HG03432 (cell line): ENCODE results near the gene FBXO27.
"Not testable (repeated sequence)": the region's sequence is repeated elsewhere in the genome, so short reads cannot be mapped to it uniquely, and the experiment has no call there.

Experiments used
- ATAC-seq: cut with Tn5 transposase; IDR thresholded peaks from one replicate; pipeline ENCODE4 v1.9.1; 2021; ENCODE audit warnings: mild to moderate bottlenecking, moderate library complexity; ENCODE audit not compliant: unreplicated experiment

FBXO27 gene

DNA sequence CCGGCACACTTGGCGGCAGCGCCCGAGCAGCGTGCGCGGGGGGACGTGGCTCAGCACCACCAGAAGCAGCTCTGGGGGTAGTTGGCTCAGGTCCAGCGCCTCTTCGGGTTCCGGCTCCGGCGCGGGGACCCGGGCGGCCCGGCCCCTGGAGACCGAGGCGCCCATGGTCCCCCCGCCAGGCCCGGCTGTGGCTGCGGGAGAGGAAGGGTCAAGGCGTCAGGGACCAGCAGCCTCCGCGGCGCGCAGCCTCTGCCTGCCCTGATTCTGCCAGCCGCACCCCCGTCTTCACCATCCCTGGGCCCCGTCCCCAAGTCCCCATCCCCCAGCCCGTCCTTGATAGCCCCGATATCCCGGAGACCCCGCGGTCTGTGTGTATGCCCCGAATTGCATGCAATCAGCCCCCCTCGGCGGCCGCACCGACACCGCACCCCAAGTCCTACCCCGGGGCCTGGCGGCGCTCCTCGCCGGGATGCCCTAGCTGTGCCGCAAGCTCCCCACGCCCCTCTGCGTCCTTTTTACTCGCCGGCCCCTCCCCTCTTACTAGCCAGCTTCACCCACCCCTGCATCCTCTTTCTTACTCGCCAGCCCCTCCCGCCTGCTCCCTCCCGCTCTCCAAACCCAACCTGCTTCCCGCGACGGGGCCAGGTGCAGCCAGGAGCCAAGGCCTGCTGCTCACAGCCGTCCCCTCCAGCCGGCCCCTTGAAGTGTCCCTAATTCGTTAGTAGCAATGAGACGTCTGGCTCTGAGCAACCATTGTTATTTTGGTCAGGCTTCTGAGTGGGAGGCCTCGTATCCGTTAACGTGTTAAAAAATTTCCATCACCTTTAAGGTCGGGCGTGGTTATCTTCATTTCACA, at the start of gene FBXO27:
FBXO27 (minus strand) TSS at position 487 of the 856 bp plus-strand sequence; CDS start at position 165, 322 bp downstream.
- ATAC-seq: no peak

DNA sequence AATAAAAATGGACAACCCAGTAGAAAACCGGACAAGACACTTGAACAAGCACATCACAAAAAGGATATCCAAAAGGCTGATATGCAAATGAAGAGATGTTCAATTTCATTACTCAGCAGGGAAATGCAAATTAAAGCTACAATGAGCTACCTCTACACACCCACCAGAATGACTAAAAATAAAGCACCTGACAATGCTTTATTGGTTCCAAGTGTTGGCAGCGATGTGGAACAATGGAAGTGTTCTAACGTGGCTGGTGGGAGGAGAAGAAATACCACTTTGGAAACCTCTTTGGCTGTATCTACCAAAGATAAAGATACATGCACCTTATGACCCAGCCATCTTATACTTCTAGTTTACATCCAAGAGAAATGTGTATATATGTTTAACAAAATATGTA, 48.1 kb upstream of the FBXO27 start:
- ATAC-seq: no peak

- ATAC-seq: no peak
Observed at GRCh38 chr19:39078436-39079200, 46.3 kb upstream of the FBXO27 start.

DNA sequence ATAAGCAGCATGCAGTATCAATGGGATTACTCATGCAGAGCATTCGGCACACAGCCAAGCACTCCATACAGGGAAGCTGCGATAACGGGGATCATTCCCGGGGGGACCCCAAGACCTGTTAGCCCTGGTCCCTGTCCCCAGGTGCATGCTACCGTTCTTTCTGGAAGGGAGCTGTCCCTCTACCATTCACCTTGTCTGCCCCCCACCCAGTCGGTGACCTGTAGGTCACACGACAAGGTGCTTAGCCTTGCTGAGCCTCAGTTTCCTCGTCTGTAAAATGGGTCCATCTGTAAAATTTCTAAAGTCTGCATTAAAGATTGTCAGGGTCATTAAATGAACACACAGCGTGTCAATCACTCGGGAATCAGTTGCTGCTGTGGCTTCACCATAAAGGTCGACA, 45.0 kb upstream of the FBXO27 start:
- ATAC-seq: no peak

GRCh38 chr19:39074942-39075341, 42.6 kb upstream of the FBXO27 start:
- ATAC-seq: no peak

DNA sequence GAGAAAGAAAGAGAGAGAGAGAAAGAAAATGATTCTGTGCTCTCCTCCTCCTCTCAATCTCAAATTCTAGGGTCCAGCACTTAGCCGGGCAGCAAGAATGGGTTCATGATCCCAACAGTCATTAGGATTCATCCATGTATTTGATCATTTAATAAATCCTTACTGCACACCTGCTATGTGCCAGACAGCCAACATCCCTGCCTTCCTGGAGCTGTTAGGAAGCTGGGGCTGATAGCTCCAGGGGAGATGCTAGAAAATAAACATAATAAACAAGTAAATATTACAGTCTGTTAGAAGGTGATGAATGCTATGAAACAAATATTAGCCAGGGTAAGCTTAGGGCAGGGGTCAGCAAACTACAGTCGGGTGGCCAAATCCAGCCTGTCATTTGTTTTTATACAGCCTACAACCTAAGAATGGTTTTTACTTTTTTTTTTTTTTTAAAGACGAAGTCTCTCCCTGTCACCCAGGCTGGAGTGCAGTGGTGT, 41.9 kb upstream of the FBXO27 start:
- no peak for ATAC-seq

- no peak for ATAC-seq
Observed at GRCh38 chr19:39070888-39071287, 38.5 kb upstream of the FBXO27 start.

- not testable (repeated sequence) for ATAC-seq
Observed at GRCh38 chr19:39068259-39068658, 35.9 kb upstream of the FBXO27 start.

DNA sequence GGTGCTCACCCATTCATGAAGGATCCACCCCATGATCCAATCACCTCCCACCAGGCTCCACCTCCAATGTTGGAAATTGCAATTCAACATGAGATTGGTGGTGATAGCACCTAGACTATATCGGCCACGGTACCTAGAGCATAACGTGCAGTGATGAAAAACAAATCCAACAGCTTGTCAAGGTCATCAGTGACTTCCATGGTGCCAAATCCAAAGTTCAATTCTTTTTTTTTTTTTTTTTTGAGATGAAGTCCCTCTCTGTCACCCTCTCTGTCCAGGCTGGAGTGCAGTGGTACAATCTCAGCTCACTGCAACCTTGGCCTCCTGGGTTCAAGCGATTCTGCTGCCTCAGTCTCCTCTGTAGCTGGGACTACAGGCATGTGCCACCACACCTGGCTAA, 34.8 kb upstream of the FBXO27 start:
- ATAC-seq: no peak

DNA sequence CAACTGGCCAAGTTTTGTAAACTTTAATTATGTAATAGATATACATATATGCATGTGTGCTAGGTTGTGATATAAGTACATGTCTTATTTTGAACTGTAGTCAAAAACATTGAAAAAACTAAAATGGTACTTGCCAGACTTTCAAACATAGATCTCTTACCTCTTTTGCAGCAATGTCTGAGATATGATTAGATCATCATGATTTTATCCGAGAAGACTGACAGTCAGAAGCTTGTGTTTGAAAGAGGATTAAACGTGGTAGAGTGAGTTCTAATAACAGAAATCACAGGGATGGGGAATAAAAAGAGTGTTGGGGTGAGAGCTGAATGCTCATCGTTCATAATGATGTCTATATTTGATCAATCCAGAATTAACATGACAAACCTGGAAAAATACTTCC, 33.6 kb upstream of the FBXO27 start:
- no peak for ATAC-seq

- no peak for ATAC-seq
Observed at GRCh38 chr19:39064405-39064804, 32.1 kb upstream of the FBXO27 start.

GRCh38 chr19:39060171-39060570, 27.8 kb upstream of the FBXO27 start:
- no peak for ATAC-seq

DNA sequence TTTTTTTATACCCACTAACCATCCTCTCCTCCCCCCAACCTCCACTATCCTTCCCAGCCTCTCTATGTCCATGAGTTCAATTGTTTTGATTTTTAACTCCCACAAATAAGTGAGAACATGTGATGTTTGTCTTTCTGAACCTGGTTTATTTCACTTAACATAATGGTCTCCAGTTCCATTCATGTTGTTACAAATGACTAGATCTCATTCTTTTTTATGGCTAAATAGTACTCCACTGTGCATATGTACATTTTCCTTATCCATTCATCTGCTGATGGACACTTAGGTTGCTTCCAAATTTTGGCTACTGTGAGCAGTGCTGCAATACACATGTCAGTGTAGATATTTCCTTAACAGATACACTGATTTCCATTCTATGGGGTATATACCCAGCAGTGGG, 27.0 kb upstream of the FBXO27 start:
- no peak for ATAC-seq

GRCh38 chr19:39057615-39058014, 25.3 kb upstream of the FBXO27 start:
- ATAC-seq: no peak

DNA sequence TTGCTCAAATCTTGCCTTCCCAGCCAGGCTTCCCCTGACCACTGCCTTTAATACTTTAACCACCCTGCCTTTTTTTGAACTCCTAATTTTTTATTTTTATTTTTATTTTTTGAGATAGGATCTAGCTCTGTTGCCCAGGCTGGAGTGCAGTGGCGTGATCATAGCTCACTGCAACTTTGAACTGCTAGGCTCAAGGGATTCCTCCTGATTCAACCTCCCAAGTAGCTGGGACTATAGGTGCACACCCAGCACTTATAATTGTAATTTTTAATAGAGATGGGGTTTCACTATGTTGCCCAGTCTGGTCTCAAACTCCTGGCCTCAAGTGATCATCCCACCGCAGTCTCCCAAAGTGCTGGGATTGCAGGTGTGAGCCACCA, 21.7 kb upstream of the FBXO27 start:
- ATAC-seq: no peak

DNA sequence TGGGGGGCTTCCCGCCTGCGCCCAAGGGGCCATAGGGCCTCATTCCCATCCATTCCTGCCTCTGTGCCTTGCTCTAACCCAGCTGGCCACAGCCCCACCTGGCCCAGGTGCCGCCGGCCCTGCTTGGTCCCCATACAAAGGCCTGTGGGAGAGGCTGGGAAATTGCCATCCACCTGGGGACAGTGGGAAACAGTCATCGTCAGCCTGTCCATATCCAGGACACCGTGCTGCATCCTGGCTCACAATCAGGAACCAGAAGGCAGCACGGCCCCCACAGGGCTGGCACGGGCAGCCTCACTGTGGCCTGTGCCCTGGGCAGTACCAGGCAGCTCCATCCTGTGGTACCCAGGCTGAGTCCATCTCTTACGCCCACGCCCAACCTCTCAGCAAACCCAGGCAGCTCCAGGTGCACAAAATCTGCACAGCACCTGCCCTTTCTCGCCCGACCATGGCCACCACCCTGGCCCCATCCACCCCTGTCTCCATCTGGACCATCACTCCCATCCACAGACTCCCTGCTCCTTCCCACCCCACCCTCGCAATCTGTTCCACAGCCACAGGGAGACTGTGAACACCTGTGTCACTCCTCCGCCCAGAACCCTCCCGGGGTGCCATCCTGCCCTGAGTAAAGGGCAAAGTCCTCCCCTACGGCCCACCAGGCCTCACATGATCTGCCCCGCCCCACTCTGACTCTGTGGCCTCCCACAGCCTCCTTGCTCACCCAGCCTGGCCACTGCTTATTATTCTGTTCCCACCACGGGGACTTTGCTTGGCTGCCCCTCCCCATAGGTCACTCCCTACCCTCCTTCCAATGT, 21.1 kb upstream of the FBXO27 start:
- no peak for ATAC-seq

GRCh38 chr19:39052846-39053245, 20.5 kb upstream of the FBXO27 start:
- ATAC-seq: no peak

- ATAC-seq: no peak
Observed at GRCh38 chr19:39052243-39052746, 19.9 kb upstream of the FBXO27 start.

GRCh38 chr19:39047073-39047472, 14.7 kb upstream of the FBXO27 start:
- no peak for ATAC-seq

DNA sequence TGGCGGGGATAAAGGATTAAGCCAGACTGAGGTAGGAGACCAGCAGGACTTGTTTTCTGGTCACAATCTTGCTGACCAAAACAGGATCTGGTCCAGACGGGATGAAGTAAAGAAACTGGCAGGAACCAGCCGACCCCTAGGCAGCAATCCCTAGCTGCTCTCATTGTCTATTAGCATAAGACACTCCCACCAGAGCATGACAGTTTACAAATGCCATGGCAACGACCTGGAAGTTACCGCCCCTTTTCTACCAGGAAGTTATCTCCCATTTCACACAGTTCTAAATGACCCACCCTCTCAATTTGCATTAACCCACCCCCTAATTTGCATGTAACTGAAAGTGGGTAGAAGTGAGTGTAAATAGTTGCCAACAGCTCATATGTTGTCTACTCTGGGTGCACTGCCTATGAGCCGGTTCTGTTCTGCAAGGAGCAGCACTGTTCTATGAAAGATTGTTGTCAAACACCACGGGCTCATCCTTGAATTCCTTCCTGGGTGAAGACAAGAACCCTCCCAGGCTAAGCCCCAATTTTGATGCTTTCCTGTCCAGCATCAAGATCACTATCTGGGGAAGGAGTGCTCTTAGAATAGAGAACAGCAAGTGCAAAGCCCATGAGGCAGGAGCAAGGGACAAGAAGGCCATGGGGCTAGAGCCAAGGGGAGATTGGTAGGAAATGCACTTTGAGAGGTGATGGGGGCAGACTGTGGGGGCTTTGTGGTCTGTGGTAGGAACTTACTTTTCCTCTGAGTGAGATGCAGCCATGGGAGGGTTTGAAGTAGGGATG, 13.9 kb upstream of the FBXO27 start:
- no peak for ATAC-seq
